Naive B cell (primary cell): ENCODE measurements around the gene DVL3. TPM values are rescaled to one million over a fixed set of nuclear protein-coding genes. Genes with fewer than 3 reads are reported as not detected.
A peak's percentile ranks its signal among the peaks of the same experiment; 100 is the strongest.
"Not testable (repeated sequence)": the region's sequence is repeated elsewhere in the genome, so short reads cannot be mapped to it uniquely, and the experiment has no call there.

ENCODE experiments used
- ATAC-seq, 2 donors: fragments of 150-1000 bp; cut with Tn5 transposase; 2 replicates each; pipeline ENCODE4 v1.10.0; 2021; ENCODE audit warnings: low read depth in 2 of 2, mild to moderate bottlenecking in 2 of 2, moderate library complexity in 2 of 2
- DNase-seq: peaks from one replicate; pipeline ENCODE4 v3.0.0; 2022
- H3K27ac Mint-ChIP-seq, 6 donors: one replicate each; pipeline ENCODE4 v1.8.0; 2020 to 2022; ENCODE audit warnings: mild to moderate bottlenecking in 6 of 6, mixed read lengths in 6 of 6, moderate library complexity in 5 of 6, inconsistent platforms in 2 of 6
- H3K27me3 Mint-ChIP-seq, 3 donors: one replicate each; pipeline ENCODE4 v1.8.0; 2021 to 2022; ENCODE audit warnings: mixed read lengths in 3 of 3, mild to moderate bottlenecking in 1 of 3
- H3K36me3 Mint-ChIP-seq, 2 donors: one replicate each; pipeline ENCODE4 v1.8.0; 2020 to 2022; ENCODE audit warnings: mixed read lengths in 2 of 2, inconsistent platforms in 1 of 2, mild to moderate bottlenecking in 1 of 2
- H3K4me1 Mint-ChIP-seq, 3 donors: one replicate each; pipeline ENCODE4 v1.8.0; 2020 to 2022; ENCODE audit warnings: mixed read lengths in 3 of 3, inconsistent platforms in 1 of 3, mild to moderate bottlenecking in 1 of 3, moderate library complexity in 1 of 3
- H3K4me3 Mint-ChIP-seq, 8 donors: one replicate each; pipeline ENCODE4 v1.8.0; 2020 to 2022; ENCODE audit warnings: mild to moderate bottlenecking in 8 of 8, mixed read lengths in 8 of 8, moderate library complexity in 8 of 8, inconsistent platforms in 2 of 8
- H3K9me3 Mint-ChIP-seq, 7 donors: one replicate each; pipeline ENCODE4 v1.8.0; 2020 to 2022; ENCODE audit warnings: mixed read lengths in 7 of 7, mild to moderate bottlenecking in 5 of 7, inconsistent platforms in 2 of 7, moderate library complexity in 1 of 7
- polyA plus RNA-seq, 6 donors: library from polyadenylated mRNA; unstranded; fragments of 300-500 nt; fragmentation: Illumina TruSeq; gene quantifications; one replicate each; pipeline ENCODE4 v1.2.3, GENCODE V29; 2021; ENCODE audit warnings: low read depth in 6 of 6

The DVL3 gene
- polyA plus RNA-seq, result 10 to 100 TPM in 4 of 6 donors, 1 to 10 TPM in 2; 4.6 to 17.3 (median 12.1) TPM

GRCh38 chr3:184154885-184155643 is at the start of gene DVL3:
Gene DVL3 (plus strand): TSS chr3:184155377. CDS start chr3:184155636, 259 bp downstream.
- Mint-ChIP-seq H3K9me3 (no peaks in the 10 kb centered on the region), H3K36me3 (no peaks in the 10 kb centered on the region), H3K27me3 (no peaks in the 10 kb centered on the region), H3K4me3 (peak within 1 kb of the TSS; percentile 93 to 98 (median 94)), H3K27ac (peak within 1 kb of the TSS; percentile 61 to 94 (median 90)), H3K4me1 (peaks cover 19 to 42% (median 30%) of the 10 kb centered on the region in 3 donors)
- DNase-seq (peak; percentile 57), ATAC-seq (peak; percentile 74 to 78)

DNA sequence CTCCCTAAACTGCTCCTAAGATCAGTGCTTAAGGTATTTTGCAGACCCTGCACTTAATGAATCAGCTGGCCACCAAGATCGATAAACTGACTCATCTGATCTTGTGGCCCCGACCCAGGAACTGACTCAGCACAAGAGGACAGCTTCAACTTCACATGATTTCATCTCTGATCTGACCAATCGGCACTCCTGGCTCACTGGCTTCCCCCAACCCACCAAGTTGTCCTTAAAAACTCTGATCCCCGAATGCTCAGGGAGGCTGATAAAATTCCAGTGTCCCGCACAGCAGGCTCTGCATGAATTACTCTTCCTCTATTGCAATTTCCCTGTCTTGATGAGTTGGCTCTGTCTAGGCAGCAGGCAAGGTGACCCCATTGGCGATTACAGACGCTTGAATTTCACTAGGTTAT is 44.9 kb upstream of the DVL3 start:
- no peak overlapping the region for H3K4me3 Mint-ChIP-seq
- no peak for ATAC-seq
- no peaks in the 10 kb centered on the region for H3K4me1 Mint-ChIP-seq
- DNase-seq, result no peak
- H3K27ac Mint-ChIP-seq, result no peak overlapping the region
- H3K27me3 Mint-ChIP-seq, result peaks cover 8 to 12% (median 12%) of the 10 kb centered on the region in 3 donors
- no peaks in the 10 kb centered on the region for H3K36me3 Mint-ChIP-seq
- H3K9me3 Mint-ChIP-seq, result no peaks in the 10 kb centered on the region

DNA sequence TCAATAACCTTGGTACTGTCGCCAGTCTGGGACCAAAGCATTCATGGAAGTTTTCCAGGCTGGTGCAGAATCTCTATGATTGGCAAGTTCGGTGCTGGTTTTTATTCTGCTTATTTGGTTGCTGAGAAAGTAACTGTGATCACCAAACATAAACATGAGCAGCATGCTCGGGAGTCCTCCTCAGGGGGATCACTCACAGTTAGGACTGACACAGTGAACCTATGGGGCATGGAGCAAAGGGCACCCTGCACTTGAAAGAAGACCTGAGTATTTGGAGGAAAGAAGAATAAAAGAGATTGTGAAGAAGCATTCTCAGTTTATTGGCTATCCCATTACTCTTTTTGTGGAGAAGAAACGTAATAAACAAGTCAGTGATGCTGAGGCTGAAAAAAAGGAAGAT is 39.2 kb upstream of the DVL3 start:
- DNase-seq, result no peak
- ATAC-seq, result no peak
- H3K27ac Mint-ChIP-seq, result no peak overlapping the region
- no peak overlapping the region for H3K4me3 Mint-ChIP-seq
- H3K4me1 Mint-ChIP-seq, result no peaks in the 10 kb centered on the region
- peaks cover 8 to 26% (median 12%) of the 10 kb centered on the region in 3 donors for H3K27me3 Mint-ChIP-seq
- no peaks in the 10 kb centered on the region for H3K9me3 Mint-ChIP-seq
- H3K36me3 Mint-ChIP-seq, result peaks cover 0 to 8% of the 10 kb centered on the region in 2 donors

DNA sequence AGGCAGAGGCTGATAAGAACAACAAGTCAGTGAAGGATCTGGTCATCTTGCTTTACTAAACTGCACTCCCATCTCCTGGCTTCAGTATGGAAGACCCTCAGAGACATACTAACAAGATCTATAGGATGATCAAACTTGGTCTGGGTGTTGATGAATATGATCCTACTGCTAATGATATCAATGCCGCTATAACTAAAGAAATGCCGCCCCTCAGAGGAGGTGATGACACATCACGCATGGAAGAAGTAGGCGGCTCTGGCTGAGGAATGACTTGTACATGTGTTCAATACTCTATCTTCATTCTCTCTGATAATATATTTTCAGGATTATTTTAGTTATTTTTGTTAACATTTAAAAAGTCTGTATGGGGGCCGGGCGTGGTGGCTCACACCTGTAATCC is 37.5 kb upstream of the DVL3 start:
- Mint-ChIP-seq H3K27me3 (peaks cover 7 to 26% (median 12%) of the 10 kb centered on the region in 3 donors), H3K4me1 (no peaks in the 10 kb centered on the region), H3K27ac (no peak overlapping the region), H3K9me3 (no peaks in the 10 kb centered on the region), H3K36me3 (peaks cover 0 to 8% of the 10 kb centered on the region in 2 donors), H3K4me3 (no peak overlapping the region)
- ATAC-seq, result no peak
- DNase-seq, result no peak

- not testable (repeated sequence) for H3K27ac Mint-ChIP-seq, DNase-seq, ATAC-seq, H3K4me3 Mint-ChIP-seq, H3K36me3 Mint-ChIP-seq, H3K4me1 Mint-ChIP-seq, H3K9me3 Mint-ChIP-seq
- peaks cover 0 to 18% (median 0%) of the 10 kb centered on the region in 3 donors for H3K27me3 Mint-ChIP-seq
Measured at GRCh38 chr3:184121031-184121430, 34.1 kb upstream of the DVL3 start.

GRCh38 chr3:184126006-184126405 is 29.2 kb upstream of the DVL3 start:
- Mint-ChIP-seq H3K9me3 (no peaks in the 10 kb centered on the region), H3K27me3 (peaks cover 0 to 6% (median 0%) of the 10 kb centered on the region in 3 donors), H3K27ac (no peak overlapping the region), H3K4me3 (no peak overlapping the region), H3K4me1 (no peaks in the 10 kb centered on the region), H3K36me3 (no peaks in the 10 kb centered on the region)
- no peak for DNase-seq
- ATAC-seq, result no peak

GRCh38 chr3:184129012-184129411 is 26.2 kb upstream of the DVL3 start:
- ATAC-seq (no peak), DNase-seq (no peak)
- Mint-ChIP-seq H3K9me3 (no peaks in the 10 kb centered on the region), H3K36me3 (no peaks in the 10 kb centered on the region), H3K4me3 (no peak overlapping the region), H3K27me3 (peaks cover 0 to 6% (median 0%) of the 10 kb centered on the region in 3 donors), H3K27ac (peak overlapping the region in 1 of 6 donors; percentile 82), H3K4me1 (peaks cover 4 to 8% (median 5%) of the 10 kb centered on the region in 3 donors)

- Mint-ChIP-seq H3K4me3 (peak overlapping the region in 2 of 8 donors; percentile 97 to 100), H3K9me3 (no peaks in the 10 kb centered on the region), H3K27ac (no peak overlapping the region), H3K36me3 (no peaks in the 10 kb centered on the region), H3K4me1 (peaks cover 33 to 44% (median 42%) of the 10 kb centered on the region in 3 donors), H3K27me3 (peaks cover 0 to 6% (median 0%) of the 10 kb centered on the region in 3 donors)
- ATAC-seq (no peak), DNase-seq (no peak)
Measured at GRCh38 chr3:184132945-184133344, 22.2 kb upstream of the DVL3 start.

DNA sequence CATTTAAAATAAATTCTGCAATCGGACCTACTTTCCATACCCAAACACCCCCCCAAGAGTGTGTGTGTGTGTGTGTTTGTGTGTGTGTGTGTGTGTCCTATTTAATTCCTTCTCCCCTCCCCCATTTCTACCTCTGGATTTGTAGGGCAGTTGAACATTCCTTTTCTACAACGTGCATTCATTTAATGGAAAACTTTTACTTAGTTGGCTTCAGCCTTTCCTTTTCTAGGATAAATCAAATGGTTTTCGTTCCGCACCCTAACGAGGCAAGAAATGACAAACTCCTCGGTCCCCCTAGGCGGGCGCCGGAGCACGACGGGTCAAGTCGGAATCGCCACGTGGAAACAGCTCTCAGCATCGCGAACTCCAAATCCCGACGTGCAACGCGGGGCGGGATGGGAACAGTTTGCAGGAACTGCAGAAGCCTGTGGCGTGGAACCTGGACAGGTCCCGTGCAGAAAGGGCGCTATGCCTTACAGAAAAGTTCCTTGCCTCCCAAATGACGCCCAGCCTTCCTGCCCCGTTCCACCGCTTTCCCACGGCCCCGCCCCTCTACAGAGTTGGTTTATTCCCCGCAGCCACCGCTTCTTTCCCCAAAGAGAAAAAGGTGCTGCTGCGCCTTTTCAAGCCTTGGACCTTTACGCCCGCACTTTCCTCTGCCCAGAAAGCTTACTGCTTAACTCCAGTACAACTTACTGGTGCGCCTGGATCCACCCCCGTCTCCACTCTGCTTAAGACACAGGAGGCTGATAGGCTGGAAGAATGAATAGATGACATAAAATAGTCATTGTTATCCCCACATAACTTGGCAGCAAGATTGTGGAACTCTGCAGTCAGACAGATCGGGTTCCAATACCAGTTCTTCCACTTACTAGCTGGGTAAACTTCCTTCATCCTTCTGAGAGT is 21.1 kb upstream of the DVL3 start:
- Mint-ChIP-seq H3K27me3 (peaks cover 0 to 2% (median 0%) of the 10 kb centered on the region in 3 donors), H3K4me3 (peak overlapping the region; percentile 96 to 100 (median 98)), H3K36me3 (no peaks in the 10 kb centered on the region), H3K4me1 (peaks cover 33 to 46% (median 45%) of the 10 kb centered on the region in 3 donors), H3K9me3 (no peaks in the 10 kb centered on the region), H3K27ac (peak overlapping the region in 5 of 6 donors; percentile 82 to 97 (median 95))
- ATAC-seq, result no peak
- peak; percentile 18 for DNase-seq

- H3K36me3 Mint-ChIP-seq, result peaks cover 0 to under 1% of the 10 kb centered on the region in 2 donors
- peaks cover 33 to 46% (median 45%) of the 10 kb centered on the region in 3 donors for H3K4me1 Mint-ChIP-seq
- peak overlapping the region; percentile 96 to 100 (median 98) for H3K4me3 Mint-ChIP-seq
- H3K27me3 Mint-ChIP-seq, result no peaks in the 10 kb centered on the region
- DNase-seq (no peak), ATAC-seq (peak; percentile 13 to 16)
- H3K9me3 Mint-ChIP-seq, result no peaks in the 10 kb centered on the region
- H3K27ac Mint-ChIP-seq, result peak overlapping the region; percentile 93 to 97 (median 96)
Measured at GRCh38 chr3:184134746-184135148, 20.4 kb upstream of the DVL3 start.

DNA sequence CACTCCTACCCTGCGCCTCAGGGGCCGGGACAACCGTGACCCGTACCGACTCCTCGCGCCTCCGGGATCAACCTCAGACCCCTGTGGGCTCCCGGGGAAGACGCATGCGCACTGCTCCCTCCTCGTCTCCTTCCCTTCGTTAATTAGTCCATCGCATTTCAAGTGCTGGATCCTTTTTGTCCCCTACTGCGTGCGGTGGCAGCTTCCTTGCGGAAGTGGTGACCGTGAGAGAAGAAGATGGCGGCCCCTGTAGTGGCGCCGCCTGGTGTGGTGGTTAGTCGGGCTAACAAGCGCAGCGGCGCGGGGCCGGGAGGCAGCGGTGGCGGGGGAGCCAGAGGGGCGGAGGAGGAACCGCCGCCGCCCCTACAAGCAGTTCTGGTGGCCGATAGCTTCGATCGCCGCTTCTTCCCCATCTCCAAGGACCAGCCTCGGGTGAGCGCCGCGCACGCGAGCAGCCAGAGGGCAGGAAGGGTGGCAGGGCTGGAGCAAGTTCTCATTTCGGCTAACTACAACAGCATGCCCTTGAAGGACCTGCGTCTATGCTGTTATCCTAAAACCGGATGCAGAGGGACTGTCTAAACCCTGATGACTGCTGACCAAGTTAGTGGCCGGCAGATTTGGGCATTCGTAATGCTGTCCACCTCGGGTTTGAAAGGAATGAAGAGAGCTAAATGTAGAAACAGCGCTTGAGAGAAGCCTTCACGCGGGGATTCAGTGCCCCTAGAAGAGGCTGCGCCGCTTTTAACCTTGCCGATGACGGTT is 19.8 kb upstream of the DVL3 start, which contains the start of gene EIF2B5:
TSS of gene EIF2B5 (plus strand) at position 210 of the 762 bp plus-strand sequence. CDS start at position 238, 28 bp downstream.
- H3K4me1 Mint-ChIP-seq, result peaks cover 33 to 46% (median 45%) of the 10 kb centered on the region in 3 donors

DNA sequence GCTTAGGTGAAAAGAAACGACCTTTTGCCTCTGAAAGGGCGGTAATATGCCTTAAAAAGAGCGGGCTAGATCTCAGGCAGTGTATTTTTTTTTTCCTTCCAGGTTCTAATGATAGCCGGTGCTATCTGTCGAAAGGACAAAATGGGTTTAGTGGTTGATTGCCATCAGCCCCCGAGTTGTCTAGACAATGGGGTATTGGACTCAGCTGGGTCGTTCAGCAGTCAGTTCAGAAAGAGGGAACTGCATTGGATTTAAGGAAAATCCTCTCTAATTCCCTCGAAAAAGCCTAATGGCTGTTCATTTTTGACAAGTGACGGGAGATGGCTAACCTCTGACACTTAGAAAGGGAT is 19.3 kb upstream of the DVL3 start:
- Mint-ChIP-seq H3K9me3 (no peaks in the 10 kb centered on the region), H3K27ac (peak overlapping the region; percentile 93 to 97 (median 96)), H3K36me3 (peaks cover 0 to 11% of the 10 kb centered on the region in 2 donors), H3K4me1 (peaks cover 33 to 46% (median 45%) of the 10 kb centered on the region in 3 donors), H3K27me3 (no peaks in the 10 kb centered on the region), H3K4me3 (peak overlapping the region; percentile 96 to 100 (median 98))
- no peak for DNase-seq
- ATAC-seq, result no peak

More for the DNA sequence above, 19.8 kb upstream of the DVL3 start, which contains the start of gene EIF2B5:
- H3K9me3 Mint-ChIP-seq, result no peaks in the 10 kb centered on the region
- H3K27me3 Mint-ChIP-seq, result no peaks in the 10 kb centered on the region
- H3K27ac Mint-ChIP-seq, result peak within 1 kb of the TSS; percentile 93 to 97 (median 96)
- peak within 1 kb of the TSS; percentile 96 to 100 (median 98) for H3K4me3 Mint-ChIP-seq
- H3K36me3 Mint-ChIP-seq, result peaks cover 0 to 6% of the 10 kb centered on the region in 2 donors
- DNase-seq (peak; percentile 88), ATAC-seq (peak; percentile 89 to 90)
